GM21367 (cell line): ENCODE data around the gene SRRM1.
"Not testable (repeated sequence)": the region's sequence is repeated elsewhere in the genome, so short reads cannot be mapped to it uniquely, and the experiment has no call there.

ENCODE experiments used
- ATAC-seq: cut with Tn5 transposase; IDR thresholded peaks from one replicate; pipeline ENCODE4 v1.9.1; 2021; ENCODE audit not compliant: unreplicated experiment

SRRM1 gene

DNA sequence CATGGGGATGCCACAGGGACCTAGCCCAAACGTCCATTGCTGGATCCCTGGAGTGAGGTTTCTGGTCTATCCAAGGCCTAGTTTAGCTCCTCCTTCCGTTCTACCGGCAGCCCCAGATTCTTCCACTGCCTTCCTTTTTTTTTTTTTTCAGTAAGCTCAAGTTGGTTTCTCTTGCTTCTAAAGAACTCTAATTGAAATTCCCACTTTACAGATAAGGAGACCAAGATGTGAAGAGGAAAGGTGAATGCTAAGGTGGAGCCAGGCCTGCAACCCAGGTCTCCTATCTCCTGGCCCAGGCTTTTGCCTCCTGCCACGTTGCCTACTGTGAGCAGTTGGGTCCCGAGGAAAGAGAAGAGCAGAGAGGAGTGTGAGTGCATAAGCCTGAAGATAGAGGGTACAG, 70.6 kb downstream of the SRRM1 start:
- ATAC-seq: no peak

DNA sequence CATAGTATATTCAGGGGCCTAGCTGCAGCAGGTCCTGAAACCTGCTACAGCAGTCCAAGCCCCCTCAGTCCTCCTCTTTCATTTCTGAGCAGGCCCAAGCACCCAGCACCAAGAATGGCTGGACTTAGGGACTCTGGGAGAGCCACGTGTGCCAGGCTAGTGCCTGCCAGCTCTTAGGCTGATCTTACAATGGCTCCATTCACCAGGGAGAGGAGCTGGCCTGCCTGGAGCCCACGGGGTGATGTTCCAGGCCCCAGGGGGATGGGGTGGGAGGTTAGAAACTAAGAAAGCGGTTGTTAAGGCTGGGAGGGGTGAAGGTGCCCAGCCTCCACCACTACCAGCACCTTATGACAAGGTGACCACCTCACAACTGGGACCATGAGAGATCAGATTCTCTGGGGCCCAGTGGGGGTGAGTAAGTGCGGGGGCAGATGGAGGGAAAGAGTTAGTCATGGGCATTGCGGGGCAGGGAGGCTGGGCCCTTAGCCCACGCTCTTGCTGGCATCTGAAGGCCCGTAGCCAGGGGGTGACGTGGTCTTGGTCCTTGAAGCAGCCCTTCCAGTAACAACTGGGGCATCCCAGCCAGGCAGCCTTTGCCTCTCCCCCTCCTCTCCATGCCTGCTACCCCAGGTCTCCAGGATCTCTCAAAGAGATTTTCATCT, 71.9 kb downstream of the SRRM1 start:
- no peak for ATAC-seq

DNA sequence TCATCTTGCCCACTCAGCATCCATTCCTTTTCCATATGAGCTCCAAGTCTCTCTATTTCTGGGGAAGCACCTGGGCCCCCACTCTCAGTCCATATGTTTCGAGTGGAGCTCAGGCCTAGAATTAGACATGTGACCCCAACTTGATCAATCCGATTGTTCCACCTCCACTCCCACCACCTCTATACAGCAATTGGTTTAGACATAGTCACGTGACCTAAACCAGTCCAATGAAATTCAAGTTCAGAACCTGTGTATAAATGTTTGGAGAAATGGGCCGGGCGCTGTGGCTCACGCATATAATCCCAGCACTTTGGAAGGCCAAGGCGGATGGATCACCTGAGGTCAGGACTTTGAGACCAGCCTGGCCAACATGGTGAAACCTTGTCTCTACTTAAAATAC, 72.6 kb downstream of the SRRM1 start:
- ATAC-seq: no peak

DNA sequence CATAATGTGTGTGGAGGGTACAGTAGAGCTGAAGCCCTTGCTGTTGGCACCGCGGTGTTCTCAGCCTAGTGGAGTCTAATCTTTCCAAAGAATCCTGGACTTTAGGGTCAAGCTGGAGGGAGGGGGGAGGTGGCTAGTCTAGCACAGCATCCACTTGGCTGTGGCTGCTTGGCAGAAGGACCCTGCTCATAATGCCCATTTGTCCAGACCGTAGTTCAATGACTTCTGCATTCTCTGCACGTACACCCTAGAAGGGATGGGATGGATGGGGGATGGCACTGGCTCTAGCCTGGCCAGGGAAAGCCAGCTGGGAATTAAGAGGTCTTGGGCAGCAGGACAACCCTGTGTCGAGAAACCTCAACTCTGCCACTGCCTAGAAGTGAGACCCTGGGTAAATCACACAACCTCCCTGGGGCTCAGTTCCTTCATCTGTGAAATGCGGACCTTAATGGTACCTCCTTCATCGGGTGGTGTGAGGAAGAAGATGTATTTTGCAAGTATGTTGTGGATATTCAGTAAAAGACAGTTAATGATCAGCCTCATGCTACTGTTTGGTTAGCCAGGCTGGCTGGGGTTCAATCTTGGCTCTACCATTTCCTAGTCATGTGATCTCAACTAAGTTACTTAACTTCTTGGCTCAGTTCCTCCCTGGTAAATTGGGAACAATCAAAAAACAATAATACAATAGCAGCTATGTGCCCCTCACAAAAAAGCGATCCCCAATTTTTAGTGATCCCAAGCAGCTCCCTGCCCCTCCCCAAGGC, 75.0 kb downstream of the SRRM1 start:
- ATAC-seq: no peak

DNA sequence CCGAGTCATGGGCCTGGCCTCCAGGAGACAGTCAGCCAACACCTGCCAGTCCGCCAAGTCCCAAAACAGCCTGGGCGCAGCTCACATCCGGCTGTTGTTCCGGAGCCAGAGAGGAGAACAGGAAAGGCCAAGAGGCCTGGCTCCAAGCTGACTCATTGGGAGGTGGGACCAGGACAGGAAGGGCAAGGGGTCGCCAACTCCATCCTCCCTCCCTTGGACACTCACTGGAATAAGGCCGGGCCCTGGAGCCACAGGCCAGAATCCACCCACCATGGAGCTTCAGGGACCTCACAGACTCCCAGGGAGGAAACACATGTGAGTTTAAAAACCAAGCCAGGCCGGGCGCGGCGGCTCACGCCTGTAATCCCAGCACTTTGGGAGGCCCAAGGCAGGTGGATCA, 77.0 kb downstream of the SRRM1 start:
- ATAC-seq: no peak

DNA sequence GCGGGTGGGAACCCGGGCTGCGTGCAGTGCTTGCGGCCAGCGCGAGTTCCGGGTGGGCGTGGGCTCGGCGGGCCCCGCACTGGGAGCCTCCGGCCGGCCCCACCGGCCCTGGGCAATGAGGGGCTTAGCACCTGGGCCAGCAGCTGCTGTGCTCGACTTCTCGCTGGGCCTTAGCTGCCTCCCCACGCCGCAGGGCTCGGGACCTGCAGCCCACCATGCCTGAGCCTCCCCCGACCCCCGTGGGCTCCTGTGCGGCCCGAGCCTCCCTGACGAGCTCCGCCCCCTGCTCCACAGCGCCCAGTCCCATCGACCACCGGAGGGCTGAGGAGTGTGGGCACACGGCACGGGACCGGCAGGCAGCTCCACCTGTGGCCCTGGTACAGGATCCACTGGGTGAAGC, 78.4 kb downstream of the SRRM1 start:
- no peak for ATAC-seq

DNA sequence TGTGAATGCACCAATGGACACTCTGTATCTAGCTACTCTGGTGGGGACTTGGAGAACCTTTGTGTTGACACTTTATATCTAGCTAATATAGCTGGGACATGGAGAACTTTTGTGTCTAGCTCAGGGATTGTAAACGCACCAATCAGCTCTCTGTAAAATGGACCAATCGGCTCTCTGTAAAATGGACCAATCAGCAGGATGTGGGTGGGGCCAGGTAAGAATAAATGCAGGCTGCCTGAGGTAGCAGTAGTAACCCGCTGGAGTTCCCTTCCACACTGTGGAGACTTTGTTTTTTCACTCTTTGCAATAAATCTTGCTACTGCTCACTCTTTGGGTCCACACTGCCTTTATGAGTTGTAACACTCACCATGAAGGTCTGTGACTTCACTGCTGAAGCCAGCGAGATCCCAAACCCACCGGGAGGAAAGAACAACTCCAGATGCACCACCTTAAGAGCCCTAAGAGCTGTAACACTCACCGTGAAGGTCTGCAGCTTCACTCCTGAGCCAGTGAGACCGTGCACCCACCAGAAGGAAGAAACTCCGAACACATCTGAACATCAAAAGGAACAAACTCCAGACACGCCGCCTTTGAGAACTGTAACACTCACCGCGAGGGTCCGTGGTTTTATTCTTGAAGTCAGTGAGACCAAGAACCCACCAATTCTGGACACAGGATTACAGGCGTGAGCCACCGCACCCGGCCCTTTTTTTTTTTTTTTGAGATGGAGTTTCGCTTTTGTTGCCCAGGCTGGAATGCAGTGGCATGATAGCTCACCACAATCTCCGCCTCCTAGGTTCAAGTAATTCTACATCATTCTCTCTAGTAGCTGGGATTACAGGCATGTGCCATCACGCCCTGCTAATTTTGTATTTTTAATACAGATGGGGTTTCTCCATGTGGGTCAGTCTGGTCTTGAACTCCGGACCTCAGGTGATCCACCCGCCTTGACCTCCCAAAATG, 79.3 kb downstream of the SRRM1 start:
- ATAC-seq: not testable (repeated sequence)
